ENCODE data around the gene DDR2.

GRCh38 chr1:162631546-162632191, 595 bp upstream of the DDR2 start:
- TF ChIP-seq, protein P1, sequence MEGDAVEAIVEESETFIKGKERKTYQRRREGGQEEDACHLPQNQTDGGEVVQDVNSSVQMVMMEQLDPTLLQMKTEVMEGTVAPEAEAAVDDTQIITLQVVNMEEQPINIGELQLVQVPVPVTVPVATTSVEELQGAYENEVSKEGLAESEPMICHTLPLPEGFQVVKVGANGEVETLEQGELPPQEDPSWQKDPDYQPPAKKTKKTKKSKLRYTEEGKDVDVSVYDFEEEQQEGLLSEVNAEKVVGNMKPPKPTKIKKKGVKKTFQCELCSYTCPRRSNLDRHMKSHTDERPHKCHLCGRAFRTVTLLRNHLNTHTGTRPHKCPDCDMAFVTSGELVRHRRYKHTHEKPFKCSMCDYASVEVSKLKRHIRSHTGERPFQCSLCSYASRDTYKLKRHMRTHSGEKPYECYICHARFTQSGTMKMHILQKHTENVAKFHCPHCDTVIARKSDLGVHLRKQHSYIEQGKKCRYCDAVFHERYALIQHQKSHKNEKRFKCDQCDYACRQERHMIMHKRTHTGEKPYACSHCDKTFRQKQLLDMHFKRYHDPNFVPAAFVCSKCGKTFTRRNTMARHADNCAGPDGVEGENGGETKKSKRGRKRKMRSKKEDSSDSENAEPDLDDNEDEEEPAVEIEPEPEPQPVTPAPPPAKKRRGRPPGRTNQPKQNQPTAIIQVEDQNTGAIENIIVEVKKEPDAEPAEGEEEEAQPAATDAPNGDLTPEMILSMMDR (IDR thresholded peaks at IDR 0.05) = no peak
- TF ChIP-seq POLR2A (IDR thresholded peaks at IDR 0.05) (peak in 1 of 2 donors; percentile 43), EP300 (IDR thresholded peaks at IDR 0.05) (peak in 1 of 2 donors; percentile 50)
